HepG2 (cell line): ENCODE results near the gene TKFC. TPM values are rescaled to one million over a fixed set of nuclear protein-coding genes. Genes with fewer than 3 reads are reported as not detected.
A peak's percentile ranks its signal among the peaks of the same experiment; 100 is the strongest.

Experiments
- E2F2 ChIP-seq: sonication (generic); formaldehyde crosslinking; IDR thresholded peaks from 2 replicates; pipeline ENCODE4 v1.4.0; 2020; ENCODE audit warnings: missing genetic modification reagents, borderline replicate concordance
- FOXK1 ChIP-seq: sonication (generic); formaldehyde crosslinking; IDR thresholded peaks from 2 replicates; pipeline ENCODE4 v1.4.0; 2020; ENCODE audit warnings: low read depth, missing genetic modification reagents, borderline replicate concordance
- HDAC2 ChIP-seq: sonication (generic); formaldehyde crosslinking; IDR thresholded peaks from 2 replicates; pipeline ENCODE4 v1.4.0; 2020; ENCODE audit warnings: missing genetic modification reagents
- HNF1A ChIP-seq, 2 experiments: sonication (generic) in 1 of 2; formaldehyde crosslinking in 1 of 2; IDR thresholded peaks; 2 replicates each; pipeline versions ENCODE4 v1.4.0 to v1.6.1; 2016 to 2020; ENCODE audit warnings: borderline replicate concordance in 1 of 2, low read depth in 1 of 2, mild to moderate bottlenecking in 1 of 2, missing genetic modification reagents in 1 of 2
- IKZF5 ChIP-seq: IDR thresholded peaks from 2 replicates; pipeline ENCODE4 v1.6.1; 2018; ENCODE audit warnings: missing genetic modification reagents, mild to moderate bottlenecking, missing compliant biosample characterization
- MYNN ChIP-seq: sonication (generic); formaldehyde crosslinking; IDR thresholded peaks from 2 replicates; pipeline ENCODE4 v1.4.0; 2020; ENCODE audit warnings: mild to moderate bottlenecking, low read depth, missing genetic modification reagents
- NCOR1 ChIP-seq: fragments of 200-600 bp; sonication (generic); IDR thresholded peaks from 2 replicates; pipeline ENCODE4 v1.7.0; 2017; ENCODE audit warnings: antibody characterized with exemption, low read length, borderline replicate concordance
- SMAD1 ChIP-seq: sonication (generic); formaldehyde crosslinking; IDR thresholded peaks from 2 replicates; pipeline ENCODE4 v1.4.0; 2020; ENCODE audit warnings: missing genetic modification reagents, low read depth, mild to moderate bottlenecking, borderline replicate concordance
- ZNF274 ChIP-seq: sonication (generic); formaldehyde crosslinking; IDR thresholded peaks from 2 replicates; pipeline ENCODE4 v1.5.1; 2020; ENCODE audit warnings: mild to moderate bottlenecking, missing genetic modification reagents
- ZNF547 ChIP-seq: sonication (generic); formaldehyde crosslinking; IDR thresholded peaks from 2 replicates; pipeline ENCODE4 v1.5.1; 2020; ENCODE audit warnings: mild to moderate bottlenecking, missing genetic modification reagents
- ZNF563 ChIP-seq: sonication (generic); formaldehyde crosslinking; IDR thresholded peaks from 2 replicates; pipeline ENCODE4 v1.8.0; 2022; ENCODE audit warnings: mild to moderate bottlenecking, moderate library complexity, missing genetic modification reagents
- ZNF670 ChIP-seq: sonication (generic); formaldehyde crosslinking; IDR thresholded peaks from 2 replicates; pipeline ENCODE4 v1.8.0; 2022; ENCODE audit warnings: mild to moderate bottlenecking, missing genetic modification reagents, borderline replicate concordance
- polyA plus RNA-seq, 8 experiments: library from polyadenylated mRNA; depleted of rRNA in 3 of 8; stranded (reverse) in 7 of 8; unstranded in 1 of 8; fragments of >200 nt; fragmentation: Illumina TruSeq in 4 of 8; extraction: Trizol in 4 of 8; gene quantifications; 2 replicates each; pipeline versions ENCODE4 v1.2.1 to v1.2.3, GENCODE V29; 2011 to 2016; ENCODE audit warnings: low read depth in 4 of 8, missing spikeins in 1 of 8, mixed read lengths in 1 of 8; ENCODE audit not compliant: insufficient read depth in 1 of 8
- total RNA-seq, 5 experiments: library from RNA; depleted of rRNA; stranded (reverse); fragments of >200 nt; fragmentation: Illumina TruSeq; extraction: Trizol; gene quantifications; 2 replicates each; pipeline ENCODE4 v1.2.3, GENCODE V29; 2016; ENCODE audit warnings: low read depth in 1 of 5
- TF ChIP-seq, protein P1 (sequence below): sonication (generic); formaldehyde crosslinking; IDR thresholded peaks from 2 replicates; pipeline ENCODE4 v1.8.1; 2022; ENCODE audit warnings: low read depth, mild to moderate bottlenecking, missing genetic modification reagents
- TF ChIP-seq, protein P2 (sequence below): sonication (generic); formaldehyde crosslinking; IDR thresholded peaks from 2 replicates; pipeline ENCODE4 v1.4.0; 2020; ENCODE audit warnings: mild to moderate bottlenecking, missing genetic modification reagents
- TF ChIP-seq, protein P3 (sequence below): IDR thresholded peaks from 2 replicates; pipeline ENCODE4 v1.6.1; 2016

TKFC gene
- total and polyA plus RNA-seq, 2 of the 13 experiments (the other 11 are each of a cell fraction or from before 2014, with no cell fraction given): 147 to 197 TPM

DNA sequence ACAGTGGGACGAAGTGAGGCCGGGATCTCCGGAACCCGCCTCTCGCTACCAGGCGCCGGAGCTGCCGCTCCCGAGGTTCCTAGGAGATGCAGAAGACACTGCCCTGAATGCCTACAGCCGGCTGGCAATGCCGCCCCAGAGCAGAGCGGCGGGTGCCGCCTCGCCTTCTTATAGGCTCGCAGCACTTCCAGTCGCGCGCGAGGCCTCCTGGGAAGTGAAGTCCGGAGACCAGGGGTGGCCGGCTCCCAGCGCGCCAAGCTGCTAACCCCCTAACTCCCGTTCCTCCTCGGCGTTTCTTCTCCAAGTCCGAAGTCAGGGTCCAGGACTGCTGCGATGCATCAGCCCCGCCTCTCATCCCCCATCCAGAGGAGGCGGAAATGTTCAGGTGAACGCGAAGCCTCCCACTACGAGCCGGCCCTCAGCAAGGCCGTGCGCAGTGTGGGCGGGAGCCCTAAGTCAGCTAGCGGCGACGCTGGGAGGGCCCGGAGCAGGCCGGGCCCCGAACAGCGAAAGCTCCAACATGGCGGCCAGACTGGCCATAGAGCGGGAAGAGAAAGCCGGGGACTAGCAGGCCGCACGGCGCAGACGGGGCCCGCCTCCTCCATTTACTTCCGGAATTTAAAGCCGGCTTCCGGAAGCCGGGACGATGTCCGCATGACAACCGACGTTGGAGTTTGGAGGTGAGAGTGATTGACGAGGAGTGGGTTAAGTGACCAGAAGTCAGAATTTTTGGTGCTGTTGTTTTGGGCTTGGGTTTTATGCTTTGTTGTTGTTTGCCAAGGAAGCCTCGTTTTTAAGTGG lies 28.9 kb downstream of the TKFC start, which contains the start of the genes CYB561A3 and TMEM138 (continued):
- no peak for TF ChIP-seq HNF1A (IDR thresholded peaks at IDR 0.05; ENCODE audit: low read depth)
- peak; percentile 38; the same call in 1 of the 2 replicates for TF ChIP-seq HNF1A (CRISPR knock-in tag; IDR thresholded peaks at IDR 0.05; ENCODE audit: borderline replicate concordance)
- TF ChIP-seq, protein P1, sequence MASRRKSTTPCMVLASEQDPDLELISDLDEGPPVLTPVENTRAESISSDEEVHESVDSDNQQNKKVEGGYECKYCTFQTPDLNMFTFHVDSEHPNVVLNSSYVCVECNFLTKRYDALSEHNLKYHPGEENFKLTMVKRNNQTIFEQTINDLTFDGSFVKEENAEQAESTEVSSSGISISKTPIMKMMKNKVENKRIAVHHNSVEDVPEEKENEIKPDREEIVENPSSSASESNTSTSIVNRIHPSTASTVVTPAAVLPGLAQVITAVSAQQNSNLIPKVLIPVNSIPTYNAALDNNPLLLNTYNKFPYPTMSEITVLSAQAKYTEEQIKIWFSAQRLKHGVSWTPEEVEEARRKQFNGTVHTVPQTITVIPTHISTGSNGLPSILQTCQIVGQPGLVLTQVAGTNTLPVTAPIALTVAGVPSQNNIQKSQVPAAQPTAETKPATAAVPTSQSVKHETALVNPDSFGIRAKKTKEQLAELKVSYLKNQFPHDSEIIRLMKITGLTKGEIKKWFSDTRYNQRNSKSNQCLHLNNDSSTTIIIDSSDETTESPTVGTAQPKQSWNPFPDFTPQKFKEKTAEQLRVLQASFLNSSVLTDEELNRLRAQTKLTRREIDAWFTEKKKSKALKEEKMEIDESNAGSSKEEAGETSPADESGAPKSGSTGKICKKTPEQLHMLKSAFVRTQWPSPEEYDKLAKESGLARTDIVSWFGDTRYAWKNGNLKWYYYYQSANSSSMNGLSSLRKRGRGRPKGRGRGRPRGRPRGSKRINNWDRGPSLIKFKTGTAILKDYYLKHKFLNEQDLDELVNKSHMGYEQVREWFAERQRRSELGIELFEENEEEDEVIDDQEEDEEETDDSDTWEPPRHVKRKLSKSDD (CRISPR knock-in tag): 0 out of 2 replicates have a peak, but pooled peaks have one; percentile 63
- TF ChIP-seq FOXK1 (CRISPR knock-in tag): peak; percentile 65; the same call in 1 of the 2 replicates
- TF ChIP-seq IKZF5: peak; percentile 49; the same call in 1 of the 2 replicates
- TF ChIP-seq, protein P2, sequence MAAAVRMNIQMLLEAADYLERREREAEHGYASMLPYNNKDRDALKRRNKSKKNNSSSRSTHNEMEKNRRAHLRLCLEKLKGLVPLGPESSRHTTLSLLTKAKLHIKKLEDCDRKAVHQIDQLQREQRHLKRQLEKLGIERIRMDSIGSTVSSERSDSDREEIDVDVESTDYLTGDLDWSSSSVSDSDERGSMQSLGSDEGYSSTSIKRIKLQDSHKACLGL: peak; percentile 84
- TF ChIP-seq SMAD1 (CRISPR knock-in tag): no peak
- peak; percentile 67; the same call in 1 of the 2 replicates for TF ChIP-seq ZNF274 (CRISPR knock-in tag)
- TF ChIP-seq ZNF547 (CRISPR knock-in tag): peak; percentile 83; the same call in 1 of the 2 replicates
- peak; percentile 19; the same call in 1 of the 2 replicates for TF ChIP-seq NCOR1
- no peak for TF ChIP-seq ZNF670 (CRISPR knock-in tag)
- peak; percentile 65; the same call in 1 of the 2 replicates for TF ChIP-seq MYNN (CRISPR knock-in tag)
- TF ChIP-seq, protein P3, sequence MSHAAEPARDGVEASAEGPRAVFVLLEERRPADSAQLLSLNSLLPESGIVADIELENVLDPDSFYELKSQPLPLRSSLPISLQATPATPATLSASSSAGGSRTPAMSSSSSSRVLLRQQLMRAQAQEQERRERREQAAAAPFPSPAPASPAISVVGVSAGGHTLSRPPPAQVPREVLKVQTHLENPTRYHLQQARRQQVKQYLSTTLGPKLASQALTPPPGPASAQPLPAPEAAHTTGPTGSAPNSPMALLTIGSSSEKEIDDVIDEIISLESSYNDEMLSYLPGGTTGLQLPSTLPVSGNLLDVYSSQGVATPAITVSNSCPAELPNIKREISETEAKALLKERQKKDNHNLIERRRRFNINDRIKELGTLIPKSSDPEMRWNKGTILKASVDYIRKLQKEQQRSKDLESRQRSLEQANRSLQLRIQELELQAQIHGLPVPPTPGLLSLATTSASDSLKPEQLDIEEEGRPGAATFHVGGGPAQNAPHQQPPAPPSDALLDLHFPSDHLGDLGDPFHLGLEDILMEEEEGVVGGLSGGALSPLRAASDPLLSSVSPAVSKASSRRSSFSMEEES (CRISPR knock-in tag): no peak; the same call in 1 of the 2 replicates
- TF ChIP-seq E2F2 (CRISPR knock-in tag): no peak
- TF ChIP-seq HDAC2: peak; percentile 39
- TF ChIP-seq ZNF563 (CRISPR knock-in tag): peak; percentile 89; the same call in 1 of the 2 replicates
